ENCODE data around the gene ATRN. TPM values are rescaled to one million over a fixed set of nuclear protein-coding genes. Genes with fewer than 3 reads are reported as not detected.
A peak's percentile ranks its signal among the peaks of the same experiment; 100 is the strongest.

ATRN gene
- total RNA-seq, 1 experiment from 2014 or later, result 26.1 TPM

DNA sequence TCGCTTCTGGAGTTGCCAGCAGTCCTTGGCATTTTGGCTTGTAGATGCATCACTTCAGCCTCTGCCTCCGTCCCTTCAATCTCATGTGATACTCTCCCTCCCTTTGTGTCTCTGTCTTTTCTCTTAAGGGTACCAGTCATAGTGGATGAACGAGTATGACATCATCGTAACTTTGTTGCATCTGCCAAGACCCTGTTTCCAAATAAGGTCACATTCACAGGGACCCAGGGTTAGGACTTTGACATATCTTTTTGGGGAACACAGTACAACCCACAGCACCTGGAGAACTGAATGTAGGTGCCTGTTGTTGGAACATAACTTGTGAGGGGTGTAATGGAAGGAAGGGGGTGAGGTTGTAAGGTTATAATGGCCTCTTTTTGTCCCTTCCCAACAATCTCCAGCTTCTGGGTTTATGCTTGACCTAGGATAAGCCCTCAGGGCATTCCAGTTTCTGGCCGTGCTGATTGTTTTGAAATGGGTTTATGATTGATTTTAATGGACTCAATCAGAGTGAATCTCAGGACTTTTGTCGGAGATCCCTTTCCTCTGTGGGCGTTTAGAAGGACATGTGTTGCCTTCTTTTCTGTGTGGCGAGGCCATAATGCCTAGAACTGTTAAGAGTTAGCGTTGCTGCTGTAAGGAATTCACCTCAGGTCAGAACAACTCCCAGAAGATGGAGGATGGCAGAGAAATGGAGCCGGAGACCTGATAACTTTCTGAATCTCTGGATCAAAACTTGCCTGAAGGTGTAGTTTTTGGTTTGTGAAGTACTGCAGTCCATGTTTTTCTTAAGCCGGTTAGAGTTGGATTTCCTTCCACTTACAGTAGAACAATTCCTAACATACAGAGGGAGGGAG is 9.2 kb downstream of the ATRN start:
- intact Hi-C loops (cut with micrococcal nuclease), result no loop called here
- Histone ChIP-seq H3K9me3 (ENCODE audit: low read length) (no peaks in the 10 kb centered on the region), H3K4me1 (ENCODE audit: insufficient read depth, low read length) (peaks cover 8% of the 10 kb centered on the region; the same call in 1 of the 2 replicates), H3K27ac (ENCODE audit: low read length) (no peak overlapping the region), H3K4me3 (ENCODE audit: low read length) (no peak overlapping the region), H2AFZ (ENCODE audit: low read length) (no peak overlapping the region), H3K9ac (ENCODE audit: low read length) (no peak overlapping the region), H3K27me3 (ENCODE audit: low read length) (no peaks in the 10 kb centered on the region), H4K20me1 (ENCODE audit: low read length) (no peaks in the 10 kb centered on the region), H3K4me2 (ENCODE audit: low read length) (no peak overlapping the region), H3F3A (ENCODE audit: low read length, unreplicated experiment) (no peaks in the 10 kb centered on the region), H3K9me2 (replicated peaks; ENCODE audit: low read length) (no peaks in the 10 kb centered on the region), H3K79me2 (ENCODE audit: low read length) (peaks cover 71% of the 10 kb centered on the region), H3K36me3 (ENCODE audit: low read depth, low read length) (no peaks in the 10 kb centered on the region)
- BruUV-seq (replicated peaks), result no TSS peak
- TF ChIP-seq EZH2 (IDR thresholded peaks at IDR 0.05; ENCODE audit: low read length, unreplicated experiment) (no peak), EZH2phosphoT487 (IDR thresholded peaks at IDR 0.05; ENCODE audit: borderline replicate concordance, low read length) (no peak)
- TF ChIP-seq, protein P1, sequence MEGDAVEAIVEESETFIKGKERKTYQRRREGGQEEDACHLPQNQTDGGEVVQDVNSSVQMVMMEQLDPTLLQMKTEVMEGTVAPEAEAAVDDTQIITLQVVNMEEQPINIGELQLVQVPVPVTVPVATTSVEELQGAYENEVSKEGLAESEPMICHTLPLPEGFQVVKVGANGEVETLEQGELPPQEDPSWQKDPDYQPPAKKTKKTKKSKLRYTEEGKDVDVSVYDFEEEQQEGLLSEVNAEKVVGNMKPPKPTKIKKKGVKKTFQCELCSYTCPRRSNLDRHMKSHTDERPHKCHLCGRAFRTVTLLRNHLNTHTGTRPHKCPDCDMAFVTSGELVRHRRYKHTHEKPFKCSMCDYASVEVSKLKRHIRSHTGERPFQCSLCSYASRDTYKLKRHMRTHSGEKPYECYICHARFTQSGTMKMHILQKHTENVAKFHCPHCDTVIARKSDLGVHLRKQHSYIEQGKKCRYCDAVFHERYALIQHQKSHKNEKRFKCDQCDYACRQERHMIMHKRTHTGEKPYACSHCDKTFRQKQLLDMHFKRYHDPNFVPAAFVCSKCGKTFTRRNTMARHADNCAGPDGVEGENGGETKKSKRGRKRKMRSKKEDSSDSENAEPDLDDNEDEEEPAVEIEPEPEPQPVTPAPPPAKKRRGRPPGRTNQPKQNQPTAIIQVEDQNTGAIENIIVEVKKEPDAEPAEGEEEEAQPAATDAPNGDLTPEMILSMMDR (conservative IDR thresholded peaks at IDR 0.05; ENCODE audit: low read depth, low read length), result no peak
- ChIA-PET POLR2A (ENCODE audit: unreplicated experiment) (no interaction called here), CTCF (no interaction called here)
- DNase-seq (no peak), ATAC-seq (no peak)

DNA sequence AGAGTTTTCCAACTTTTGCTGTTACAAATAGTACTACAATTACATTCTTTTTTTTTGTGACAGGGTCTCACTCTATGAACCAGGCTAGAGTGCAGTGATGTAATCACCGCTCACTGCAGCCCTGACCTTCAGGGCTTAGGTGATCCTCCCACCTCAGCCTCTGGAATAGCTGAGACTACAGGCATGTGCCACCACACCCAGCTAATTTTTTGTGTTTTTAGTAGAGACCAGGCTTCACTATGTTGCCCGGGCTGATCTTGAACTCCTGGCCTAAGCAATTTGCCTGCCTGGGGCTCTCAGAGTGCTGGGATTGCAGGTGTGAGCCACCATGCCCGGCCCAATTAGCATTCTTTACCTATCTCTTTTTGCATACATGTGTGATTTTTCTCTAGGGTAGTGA is 12.5 kb downstream of the ATRN start:
- no peak overlapping the region for H3K4me3 ChIP-seq (ENCODE audit: low read length)
- peaks cover 10% of the 10 kb centered on the region; the same call in 1 of the 2 replicates for H3K9me3 ChIP-seq (ENCODE audit: low read length)
- no peak for DNase-seq
- ChIA-PET CTCF (no interaction called here), POLR2A (ENCODE audit: unreplicated experiment) (no interaction called here)
- H2AFZ ChIP-seq (ENCODE audit: low read length), result no peak overlapping the region
- H3K36me3 ChIP-seq (ENCODE audit: low read depth, low read length), result peaks cover 9% of the 10 kb centered on the region; the same call in 1 of the 2 replicates
- H3F3A ChIP-seq (ENCODE audit: low read length, unreplicated experiment), result no peaks in the 10 kb centered on the region
- H3K4me1 ChIP-seq (ENCODE audit: insufficient read depth, low read length), result peaks cover 8% of the 10 kb centered on the region; the same call in 1 of the 2 replicates
- no peaks in the 10 kb centered on the region for H3K9me2 ChIP-seq (replicated peaks; ENCODE audit: low read length)
- TF ChIP-seq, protein P1 (conservative IDR thresholded peaks at IDR 0.05; ENCODE audit: low read depth, low read length), result no peak
- TF ChIP-seq EZH2phosphoT487 (IDR thresholded peaks at IDR 0.05; ENCODE audit: borderline replicate concordance, low read length) (no peak), EZH2 (IDR thresholded peaks at IDR 0.05; ENCODE audit: low read length, unreplicated experiment) (no peak)
- no peak; the same call in 1 of the 2 replicates for ATAC-seq
- peaks cover 82% of the 10 kb centered on the region for H3K79me2 ChIP-seq (ENCODE audit: low read length)
- no peak overlapping the region for H3K4me2 ChIP-seq (ENCODE audit: low read length)
- intact Hi-C loops (cut with micrococcal nuclease), result no loop called here
- H3K27ac ChIP-seq (ENCODE audit: low read length), result no peak overlapping the region
- H3K27me3 ChIP-seq (ENCODE audit: low read length), result no peaks in the 10 kb centered on the region
- no peaks in the 10 kb centered on the region for H4K20me1 ChIP-seq (ENCODE audit: low read length)
- no TSS peak for BruUV-seq (replicated peaks)
- no peak overlapping the region for H3K9ac ChIP-seq (ENCODE audit: low read length)

DNA sequence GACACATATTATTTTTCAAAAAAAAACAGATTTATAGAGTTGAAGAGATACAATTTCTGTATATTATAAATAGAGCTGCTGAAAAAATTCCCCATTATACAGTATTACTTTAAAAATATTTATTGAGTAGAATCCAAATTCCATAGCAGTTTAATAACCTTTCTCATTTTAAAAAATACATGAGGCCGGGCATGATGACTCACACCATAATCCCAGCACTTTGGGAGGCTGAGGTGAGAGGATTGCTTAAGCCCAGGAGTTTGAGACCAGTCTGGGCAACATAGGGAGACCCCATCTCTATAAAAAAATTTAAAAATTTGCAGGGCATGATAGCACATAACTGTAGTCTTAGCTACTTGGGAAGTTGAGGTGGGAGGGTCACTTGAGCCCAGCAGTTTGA is 13.0 kb downstream of the ATRN start:
- no peaks in the 10 kb centered on the region for H3K9me2 ChIP-seq (replicated peaks; ENCODE audit: low read length)
- H3K27me3 ChIP-seq (ENCODE audit: low read length), result no peaks in the 10 kb centered on the region
- no peak overlapping the region for H3K4me3 ChIP-seq (ENCODE audit: low read length)
- peaks cover 9% of the 10 kb centered on the region; the same call in 1 of the 2 replicates for H3K36me3 ChIP-seq (ENCODE audit: low read depth, low read length)
- TF ChIP-seq EZH2 (IDR thresholded peaks at IDR 0.05; ENCODE audit: low read length, unreplicated experiment) (no peak), EZH2phosphoT487 (IDR thresholded peaks at IDR 0.05; ENCODE audit: borderline replicate concordance, low read length) (no peak)
- TF ChIP-seq, protein P1 (conservative IDR thresholded peaks at IDR 0.05; ENCODE audit: low read depth, low read length), result no peak
- H3K4me1 ChIP-seq (ENCODE audit: insufficient read depth, low read length), result peaks cover 8% of the 10 kb centered on the region; the same call in 1 of the 2 replicates
- no TSS peak for BruUV-seq (replicated peaks)
- H4K20me1 ChIP-seq (ENCODE audit: low read length), result no peaks in the 10 kb centered on the region
- peak; percentile 62 for ATAC-seq
- peaks cover 10% of the 10 kb centered on the region; the same call in 1 of the 2 replicates for H3K9me3 ChIP-seq (ENCODE audit: low read length)
- no peaks in the 10 kb centered on the region for H3F3A ChIP-seq (ENCODE audit: low read length, unreplicated experiment)
- ChIA-PET POLR2A (ENCODE audit: unreplicated experiment) (no interaction called here), CTCF (no interaction called here)
- H3K9ac ChIP-seq (ENCODE audit: low read length), result no peak overlapping the region
- no peak overlapping the region for H3K4me2 ChIP-seq (ENCODE audit: low read length)
- peak; percentile 37 for DNase-seq
- peaks cover 85% of the 10 kb centered on the region for H3K79me2 ChIP-seq (ENCODE audit: low read length)
- no peak overlapping the region for H3K27ac ChIP-seq (ENCODE audit: low read length)
- H2AFZ ChIP-seq (ENCODE audit: low read length), result no peak overlapping the region
- intact Hi-C loops (cut with micrococcal nuclease), result no loop called here

All from PC-3 (cell line).